ENCODE results near the gene SLC9A4. TPM values are rescaled to one million over a fixed set of nuclear protein-coding genes. Genes with fewer than 3 reads are reported as not detected.

Gene SLC9A4
- total and polyA plus RNA-seq, 2 donors (not counting 1 experiment from before 2014, with no cell fraction given) = 0.20 TPM; not detected in 1

DNA sequence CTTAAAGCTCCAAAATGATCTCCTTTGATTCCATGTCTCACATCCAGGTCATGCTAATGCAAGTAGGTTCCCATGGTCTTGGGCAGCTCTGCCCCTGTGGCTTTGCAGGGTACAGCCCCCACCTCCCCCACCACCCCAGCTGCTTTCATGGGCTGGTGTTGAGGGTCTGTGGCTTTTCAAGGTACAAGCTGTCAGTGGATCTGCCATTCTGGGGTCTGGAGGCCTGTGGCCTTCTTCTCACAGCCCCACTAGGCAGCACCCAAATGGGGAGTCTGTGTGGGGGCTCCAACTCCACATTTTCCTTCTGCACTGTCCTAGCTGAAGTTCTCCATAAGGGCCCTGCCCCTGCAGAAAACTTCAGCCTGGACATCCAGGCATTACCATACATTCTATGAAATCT lies 19.0 kb downstream of the SLC9A4 start:
- Histone ChIP-seq H4K20me1 (ENCODE audit: control insufficient read depth, insufficient read depth, low read length, poor library complexity, severe bottlenecking) (no peaks in the 10 kb centered on the region), H3K27ac (ENCODE audit: low read length in 2 of 2) (no peak overlapping the region), H2AFZ (ENCODE audit: insufficient read depth, low read depth, low read length, poor library complexity, severe bottlenecking) (no peak overlapping the region), H3K27me3 (replicated peaks in 1 of 4; ENCODE audit: control extremely low read depth in 1 of 4, control insufficient read depth in 3 of 4, insufficient read depth in 4 of 4, low read length in 3 of 4) (peaks cover 0 to 6% (median 2%) of the 10 kb centered on the region in 4 experiments), H3K4me3 (ENCODE audit: control extremely low read depth in 1 of 5, extremely low read depth in 1 of 5, insufficient read depth in 1 of 5, low read depth in 2 of 5, low read length in 4 of 5) (no peak overlapping the region), H3K4me1 (ENCODE audit: control insufficient read depth in 2 of 2, insufficient read depth in 2 of 2, low read length in 2 of 2) (no peaks in the 10 kb centered on the region), H3K9me3 (ENCODE audit: control extremely low read depth in 1 of 3, control insufficient read depth in 2 of 3, insufficient read depth in 1 of 3, low read length in 2 of 3) (peaks cover 1 to 6% (median 5%) of the 10 kb centered on the region in 3 donors), H3K36me3 (replicated peaks in 1 of 2; ENCODE audit: control extremely low read depth in 1 of 2, control insufficient read depth in 1 of 2, extremely low read depth in 1 of 2, insufficient read depth in 2 of 2, low read length in 1 of 2) (no peaks in the 10 kb centered on the region), H3K79me2 (ENCODE audit: control insufficient read depth, insufficient read depth, low read length) (no peaks in the 10 kb centered on the region), H3K9ac (ENCODE audit: low read length) (no peak overlapping the region), H3K4me2 (replicated peaks; ENCODE audit: low read depth, low read length, poor library complexity, severe bottlenecking) (no peak overlapping the region)
- ATAC-seq (ENCODE audit: low read depth) (no peak), DNase-seq (no peak)
- Mint-ChIP-seq H3K9me3 (ENCODE audit: insufficient read depth) (peaks cover 6% of the 10 kb centered on the region), H3K27me3 (peaks cover 21% of the 10 kb centered on the region), H3K4me1 (peaks cover 1% of the 10 kb centered on the region), H3K27ac (no peak overlapping the region), H3K4me3 (no peak overlapping the region)
- intact Hi-C loops (cut with micrococcal nuclease) = no loop called here
- TF ChIP-seq, protein P1, sequence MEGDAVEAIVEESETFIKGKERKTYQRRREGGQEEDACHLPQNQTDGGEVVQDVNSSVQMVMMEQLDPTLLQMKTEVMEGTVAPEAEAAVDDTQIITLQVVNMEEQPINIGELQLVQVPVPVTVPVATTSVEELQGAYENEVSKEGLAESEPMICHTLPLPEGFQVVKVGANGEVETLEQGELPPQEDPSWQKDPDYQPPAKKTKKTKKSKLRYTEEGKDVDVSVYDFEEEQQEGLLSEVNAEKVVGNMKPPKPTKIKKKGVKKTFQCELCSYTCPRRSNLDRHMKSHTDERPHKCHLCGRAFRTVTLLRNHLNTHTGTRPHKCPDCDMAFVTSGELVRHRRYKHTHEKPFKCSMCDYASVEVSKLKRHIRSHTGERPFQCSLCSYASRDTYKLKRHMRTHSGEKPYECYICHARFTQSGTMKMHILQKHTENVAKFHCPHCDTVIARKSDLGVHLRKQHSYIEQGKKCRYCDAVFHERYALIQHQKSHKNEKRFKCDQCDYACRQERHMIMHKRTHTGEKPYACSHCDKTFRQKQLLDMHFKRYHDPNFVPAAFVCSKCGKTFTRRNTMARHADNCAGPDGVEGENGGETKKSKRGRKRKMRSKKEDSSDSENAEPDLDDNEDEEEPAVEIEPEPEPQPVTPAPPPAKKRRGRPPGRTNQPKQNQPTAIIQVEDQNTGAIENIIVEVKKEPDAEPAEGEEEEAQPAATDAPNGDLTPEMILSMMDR (IDR thresholded peaks at IDR 0.05) = no peak
- no peak for TF ChIP-seq EZH2 (IDR thresholded peaks at IDR 0.05; ENCODE audit: borderline replicate concordance, insufficient read depth, low read depth, low read length, poor library complexity, severe bottlenecking)
- POLR2A ChIA-PET = no interaction called here
- CTCF ChIA-PET = no interaction called here

DNA sequence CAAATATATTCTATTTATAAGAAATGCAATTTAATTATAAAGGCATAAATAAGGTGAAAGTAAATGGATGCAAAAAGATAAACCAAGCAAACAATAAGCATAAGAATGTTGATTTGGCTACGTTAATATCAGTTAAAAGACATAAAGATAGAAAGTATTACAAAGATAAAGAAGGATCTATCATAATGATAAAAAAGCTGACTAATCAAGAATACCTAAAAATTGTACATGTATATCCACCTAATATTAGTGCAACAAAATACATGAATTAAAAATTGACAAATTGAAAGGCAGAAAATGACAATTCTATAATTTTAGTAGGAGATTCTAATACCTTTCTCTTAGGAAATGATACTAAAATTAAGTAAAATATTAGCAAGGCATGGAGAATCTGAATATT lies 21.5 kb downstream of the SLC9A4 start:
- Histone ChIP-seq H3K27ac (ENCODE audit: low read length in 2 of 2) (no peak overlapping the region), H3K4me2 (replicated peaks; ENCODE audit: low read depth, low read length, poor library complexity, severe bottlenecking) (no peak overlapping the region), H4K20me1 (ENCODE audit: control insufficient read depth, insufficient read depth, low read length, poor library complexity, severe bottlenecking) (no peaks in the 10 kb centered on the region), H3K4me1 (ENCODE audit: control insufficient read depth in 2 of 2, insufficient read depth in 2 of 2, low read length in 2 of 2) (no peaks in the 10 kb centered on the region), H3K4me3 (ENCODE audit: control extremely low read depth in 1 of 5, extremely low read depth in 1 of 5, insufficient read depth in 1 of 5, low read depth in 2 of 5, low read length in 4 of 5) (no peak overlapping the region), H3K36me3 (replicated peaks in 1 of 2; ENCODE audit: control extremely low read depth in 1 of 2, control insufficient read depth in 1 of 2, extremely low read depth in 1 of 2, insufficient read depth in 2 of 2, low read length in 1 of 2) (no peaks in the 10 kb centered on the region), H2AFZ (ENCODE audit: insufficient read depth, low read depth, low read length, poor library complexity, severe bottlenecking) (no peak overlapping the region), H3K9me3 (ENCODE audit: control extremely low read depth in 1 of 3, control insufficient read depth in 2 of 3, insufficient read depth in 1 of 3, low read length in 2 of 3) (peaks cover 1 to 7% (median 5%) of the 10 kb centered on the region in 3 donors), H3K79me2 (ENCODE audit: control insufficient read depth, insufficient read depth, low read length) (no peaks in the 10 kb centered on the region), H3K27me3 (replicated peaks in 1 of 4; ENCODE audit: control extremely low read depth in 1 of 4, control insufficient read depth in 3 of 4, insufficient read depth in 4 of 4, low read length in 3 of 4) (peaks cover 0 to 3% (median 0%) of the 10 kb centered on the region in 4 experiments), H3K9ac (ENCODE audit: low read length) (no peak overlapping the region)
- Mint-ChIP-seq H3K4me3 (no peak overlapping the region), H3K27me3 (peaks cover 13% of the 10 kb centered on the region), H3K4me1 (no peaks in the 10 kb centered on the region), H3K9me3 (ENCODE audit: insufficient read depth) (peaks cover 6% of the 10 kb centered on the region), H3K27ac (no peak overlapping the region)
- POLR2A ChIA-PET = no interaction called here
- intact Hi-C loops (cut with micrococcal nuclease) = no loop called here
- CTCF ChIA-PET = no interaction called here
- no peak for TF ChIP-seq EZH2 (IDR thresholded peaks at IDR 0.05; ENCODE audit: borderline replicate concordance, insufficient read depth, low read depth, low read length, poor library complexity, severe bottlenecking)
- TF ChIP-seq, protein P1 (IDR thresholded peaks at IDR 0.05) = no peak
- DNase-seq = no peak
- ATAC-seq (ENCODE audit: low read depth) = no peak
- WGBS (ENCODE audit: insufficient coverage) = no CpG with 5 or more reads among the region's 1 CpG

Measured in B cell (primary cell).